Suprapubic skin (tissue), 4 donors: Measurements from ENCODE around the gene MAST4. TPM values are rescaled to one million over a fixed set of nuclear protein-coding genes. Genes with fewer than 3 reads are reported as not detected.

Experiments
- DNase-seq, 2 donors: peaks; one replicate each; pipeline ENCODE4 v3.0.0-alpha.2; 2019; ENCODE audit warnings: low spot score in 2 of 2
- H3K27ac ChIP-seq: fragments of 200-600 bp; sonication (generic); one replicate; pipeline ENCODE4 v1.5.1; 2019
- H3K27me3 ChIP-seq: fragments of 200-600 bp; sonication (generic); one replicate; pipeline ENCODE4 v1.5.1; 2019
- H3K36me3 ChIP-seq: fragments of 200-600 bp; sonication (generic); one replicate; pipeline ENCODE4 v1.5.1; 2019
- H3K4me1 ChIP-seq: fragments of 200-600 bp; sonication (generic); one replicate; pipeline ENCODE4 v1.5.1; 2019
- H3K4me3 ChIP-seq: fragments of 200-600 bp; sonication (generic); one replicate; pipeline ENCODE4 v1.5.1; 2019; ENCODE audit warnings: mild to moderate bottlenecking
- H3K9me3 ChIP-seq: fragments of 200-600 bp; sonication (generic); one replicate; pipeline ENCODE4 v1.5.1; 2019
- CTCF ChIP-seq, 2 donors: fragments of 200-600 bp in 1 of 2; fragments of 450-650 bp in 1 of 2; sonication (generic) in 1 of 2; IDR thresholded peaks; one replicate each; pipeline ENCODE4 v1.5.1; 2016 to 2019; ENCODE audit warnings: antibody characterized with exemption in 2 of 2, mild to moderate bottlenecking in 1 of 2, moderate library complexity in 1 of 2
- EP300 ChIP-seq: sonication (generic); formaldehyde crosslinking; IDR thresholded peaks from one replicate; pipeline ENCODE4 v1.6.1; 2017; ENCODE audit warnings: antibody characterized with exemption
- POLR2A ChIP-seq, 2 donors: fragments of 450-650 bp; IDR thresholded peaks; one replicate each; pipeline ENCODE4 v1.6.1; 2017; ENCODE audit warnings: antibody characterized with exemption in 2 of 2, mild to moderate bottlenecking in 2 of 2, moderate library complexity in 2 of 2
- POLR2AphosphoS5 ChIP-seq, 3 donors: sonication (generic); formaldehyde crosslinking; IDR thresholded peaks; one replicate each; pipeline ENCODE4 v1.6.1; 2017; ENCODE audit warnings: antibody characterized with exemption in 3 of 3
- WGBS: methylation state at CpG from one replicate; pipeline ENCODE4 v1.1.5; 2018; 5-methylcytosine and 5-hydroxymethylcytosine counted together
- total RNA-seq, 4 donors: library from RNA; depleted of rRNA; stranded (reverse); fragments of >200 nt; gene quantifications; one replicate each; pipeline ENCODE4 v1.1.0, GENCODE V29; 2016

The MAST4 gene
- total RNA-seq, 4 donors from 2014 or later: 79.2 to 144 (median 98.1) TPM

DNA sequence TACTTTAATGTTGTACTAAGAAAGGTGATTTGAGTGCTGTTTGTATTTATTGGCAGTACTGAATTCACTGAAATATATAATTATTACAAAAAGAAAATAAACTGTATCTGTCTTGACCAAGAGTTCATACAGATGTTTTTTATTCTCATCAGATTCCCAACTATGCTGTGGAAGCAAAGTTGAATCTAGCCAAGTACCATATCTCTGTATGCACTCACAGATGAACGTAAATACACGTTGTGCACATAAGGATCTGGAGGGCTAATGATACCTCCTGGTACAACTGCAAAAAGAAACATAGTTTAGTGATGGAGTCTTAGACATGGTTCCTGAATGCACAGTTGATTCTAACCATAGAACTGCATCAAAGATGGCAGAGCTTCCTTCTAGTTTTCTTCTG is 431.0 kb downstream of the MAST4 start:
- no peak for DNase-seq
- H3K27ac ChIP-seq: no peak overlapping the region
- H3K36me3 ChIP-seq: no peaks in the 10 kb centered on the region
- H3K4me3 ChIP-seq: no peak overlapping the region
- TF ChIP-seq POLR2A (IDR thresholded peaks at IDR 0.05) (no peak), POLR2AphosphoS5 (IDR thresholded peaks at IDR 0.05) (no peak), EP300 (no peak), CTCF (IDR thresholded peaks at IDR 0.05) (no peak)
- no peaks in the 10 kb centered on the region for H3K27me3 ChIP-seq
- peaks cover 26% of the 10 kb centered on the region for H3K4me1 ChIP-seq
- no peaks in the 10 kb centered on the region for H3K9me3 ChIP-seq
- WGBS: 86% methylated on average over 2 of the region's 2 CpGs

DNA sequence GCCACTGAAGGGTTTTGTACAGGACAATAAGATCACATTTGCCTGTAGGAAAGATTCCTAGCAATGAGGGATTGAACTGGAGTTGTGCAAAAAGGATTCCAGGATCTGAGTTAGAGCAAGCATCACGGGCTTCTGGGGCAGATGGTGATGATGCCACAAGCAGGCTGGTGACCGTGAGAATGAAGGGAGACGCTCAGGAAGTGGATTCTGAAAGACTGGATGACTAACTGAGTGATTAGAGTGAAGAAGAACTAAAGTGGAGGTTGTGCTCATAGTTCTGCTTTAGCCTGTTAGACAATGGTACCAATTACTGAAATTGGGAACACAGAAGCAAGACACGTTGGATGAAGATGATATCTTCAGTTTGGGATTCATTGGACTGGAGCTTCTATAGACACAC is 432.2 kb downstream of the MAST4 start:
- Histone ChIP-seq H3K4me3 (no peak overlapping the region), H3K36me3 (no peaks in the 10 kb centered on the region), H3K27me3 (no peaks in the 10 kb centered on the region), H3K27ac (no peak overlapping the region), H3K4me1 (peaks cover 36% of the 10 kb centered on the region), H3K9me3 (no peaks in the 10 kb centered on the region)
- TF ChIP-seq POLR2AphosphoS5 (IDR thresholded peaks at IDR 0.05): no peak
- no peak for TF ChIP-seq EP300
- no peak for TF ChIP-seq CTCF (IDR thresholded peaks at IDR 0.05)
- no peak for TF ChIP-seq POLR2A (IDR thresholded peaks at IDR 0.05)
- DNase-seq: no peak
- WGBS: 83% methylated on average over 4 of the region's 4 CpGs

- Histone ChIP-seq H3K4me3 (no peak overlapping the region), H3K4me1 (peaks cover 42% of the 10 kb centered on the region), H3K27ac (no peak overlapping the region), H3K27me3 (no peaks in the 10 kb centered on the region), H3K36me3 (no peaks in the 10 kb centered on the region), H3K9me3 (no peaks in the 10 kb centered on the region)
- no peak for DNase-seq
- no peak for TF ChIP-seq POLR2AphosphoS5 (IDR thresholded peaks at IDR 0.05)
- TF ChIP-seq EP300: no peak
- TF ChIP-seq CTCF (IDR thresholded peaks at IDR 0.05): no peak
- TF ChIP-seq POLR2A (IDR thresholded peaks at IDR 0.05): no peak
- WGBS: 91% methylated on average over 4 of the region's 4 CpGs
Observed at GRCh38 chr5:67028941-67029340, 432.7 kb downstream of the MAST4 start.

- no peaks in the 10 kb centered on the region for H3K36me3 ChIP-seq
- H3K27me3 ChIP-seq: no peaks in the 10 kb centered on the region
- peaks cover 44% of the 10 kb centered on the region for H3K4me1 ChIP-seq
- H3K27ac ChIP-seq: no peak overlapping the region
- no peak overlapping the region for H3K4me3 ChIP-seq
- H3K9me3 ChIP-seq: no peaks in the 10 kb centered on the region
- no peak for DNase-seq
- TF ChIP-seq CTCF (IDR thresholded peaks at IDR 0.05): no peak
- no peak for TF ChIP-seq POLR2AphosphoS5 (IDR thresholded peaks at IDR 0.05)
- TF ChIP-seq POLR2A (IDR thresholded peaks at IDR 0.05): no peak
- TF ChIP-seq EP300: no peak
Observed at GRCh38 chr5:67029481-67029880, 433.3 kb downstream of the MAST4 start.

DNA sequence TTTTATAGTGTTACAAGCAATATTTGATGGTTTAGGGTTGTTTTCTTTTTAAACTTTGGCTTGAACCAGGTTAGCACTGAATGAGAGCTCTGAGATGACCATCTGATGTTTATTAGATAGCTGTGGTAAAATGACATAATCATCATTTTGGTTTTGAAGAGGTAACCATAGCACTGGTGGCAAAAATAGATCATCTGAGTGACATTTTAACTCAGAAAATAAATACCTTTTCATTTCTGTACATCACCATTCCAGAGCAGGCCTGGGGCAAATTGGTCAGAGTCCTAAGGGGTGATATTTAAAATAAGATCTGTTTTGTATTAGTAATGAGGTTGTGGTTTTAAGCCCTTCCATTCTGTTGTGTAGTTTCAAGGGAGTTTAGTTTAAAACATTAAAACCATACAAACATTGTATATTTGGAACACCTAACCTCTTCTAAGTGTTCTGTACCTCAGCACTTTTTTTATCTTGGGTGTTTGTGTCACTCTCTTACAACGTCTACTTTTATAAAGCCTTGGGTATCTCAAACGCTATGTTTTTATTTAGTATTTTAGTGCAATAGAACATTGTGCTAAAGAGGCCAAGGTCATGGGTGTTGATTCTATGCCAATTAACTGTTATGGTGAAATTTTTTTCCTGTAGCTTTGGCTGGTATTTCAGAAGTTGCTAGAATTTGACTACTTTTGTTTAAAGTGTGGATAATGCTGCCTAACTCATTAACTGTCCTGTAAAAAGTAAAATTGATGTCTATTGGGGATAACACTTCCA is 434.3 kb downstream of the MAST4 start:
- 29% methylated on average over 2 of the region's 2 CpGs for WGBS

More for the DNA sequence above, 434.3 kb downstream of the MAST4 start:
- no peaks in the 10 kb centered on the region for H3K36me3 ChIP-seq
- H3K27ac ChIP-seq: no peak overlapping the region
- TF ChIP-seq POLR2AphosphoS5 (IDR thresholded peaks at IDR 0.05) (no peak), CTCF (IDR thresholded peaks at IDR 0.05) (no peak), POLR2A (IDR thresholded peaks at IDR 0.05) (no peak), EP300 (no peak)
- DNase-seq: no peak
- H3K4me3 ChIP-seq: no peak overlapping the region
- H3K27me3 ChIP-seq: no peaks in the 10 kb centered on the region
- H3K9me3 ChIP-seq: no peaks in the 10 kb centered on the region
- H3K4me1 ChIP-seq: peaks cover 52% of the 10 kb centered on the region
